Liver (tissue), 9 donors: ENCODE results near the gene UBQLNL. TPM values are rescaled to one million over a fixed set of nuclear protein-coding genes. Genes with fewer than 3 reads are reported as not detected.

Source experiments
- DNase-seq: peaks from one replicate; pipeline ENCODE4 v3.0.0-alpha.2; 2017; ENCODE audit warnings: low spot score
- H3K27ac ChIP-seq, 2 donors: one replicate each; pipeline ENCODE4 v1.7.0; 2013; ENCODE audit warnings: inconsistent platforms in 2 of 2, low read length in 2 of 2, control low read depth in 1 of 2, low read depth in 1 of 2, mild to moderate bottlenecking in 1 of 2
- H3K27me3 ChIP-seq, 4 donors: one replicate each; pipeline versions ENCODE4 v1.6.1 to v1.7.0; 2013; ENCODE audit warnings: low read length in 3 of 4, inconsistent platforms in 1 of 4, mild to moderate bottlenecking in 1 of 4, moderate library complexity in 1 of 4; ENCODE audit not compliant: control insufficient read depth in 4 of 4, insufficient read depth in 4 of 4
- H3K36me3 ChIP-seq, 4 donors: one replicate each; pipeline versions ENCODE4 v1.6.1 to v1.7.0; 2013; ENCODE audit warnings: low read length in 3 of 4, mild to moderate bottlenecking in 3 of 4, low read depth in 1 of 4, moderate library complexity in 1 of 4; ENCODE audit not compliant: control insufficient read depth in 4 of 4, insufficient read depth in 3 of 4
- H3K4me1 ChIP-seq, 4 donors: one replicate each; pipeline versions ENCODE4 v1.6.1 to v1.7.0; 2013; ENCODE audit warnings: low read length in 3 of 4, mild to moderate bottlenecking in 3 of 4, moderate library complexity in 1 of 4; ENCODE audit not compliant: control insufficient read depth in 4 of 4, insufficient read depth in 4 of 4
- H3K4me3 ChIP-seq, 3 donors: one replicate each; pipeline versions ENCODE4 v1.6.1 to v1.7.0; 2013; ENCODE audit warnings: low read length in 3 of 3, control low read depth in 1 of 3, low read depth in 1 of 3, mild to moderate bottlenecking in 1 of 3
- H3K9ac ChIP-seq, 2 donors: one replicate each; pipeline ENCODE4 v1.7.0; 2013; ENCODE audit warnings: low read length in 2 of 2, mild to moderate bottlenecking in 2 of 2, moderate library complexity in 2 of 2, control low read depth in 1 of 2, low read depth in 1 of 2
- H3K9me3 ChIP-seq, 4 donors: one replicate each; pipeline versions ENCODE4 v1.6.1 to v1.7.0; 2013; ENCODE audit warnings: low read length in 3 of 4; ENCODE audit not compliant: control insufficient read depth in 4 of 4
- ATF3 ChIP-seq: IDR thresholded peaks from 2 replicates; pipeline ENCODE4 v1.6.1; 2016; ENCODE audit warnings: antibody characterized with exemption
- CTCF ChIP-seq: fragments of 150-350 bp; IDR thresholded peaks from 2 replicates; pipeline ENCODE4 v1.5.1; 2017; ENCODE audit warnings: improper control_type of control experiment, low read depth, low read length; ENCODE audit not compliant: missing input control
- EGR1 ChIP-seq, 2 donors: IDR thresholded peaks; 2 replicates each; pipeline ENCODE4 v1.6.1; 2016 to 2018; ENCODE audit warnings: antibody characterized with exemption in 2 of 2, low read depth in 2 of 2
- FOXA1 ChIP-seq: IDR thresholded peaks from 2 replicates; pipeline ENCODE4 v1.6.1; 2016; ENCODE audit warnings: antibody characterized with exemption
- FOXA2 ChIP-seq: IDR thresholded peaks from 2 replicates; pipeline ENCODE4 v1.6.1; 2016; ENCODE audit warnings: antibody characterized with exemption
- GABPA ChIP-seq, 2 donors: IDR thresholded peaks in 1 of 2; conservative IDR thresholded peaks in 1 of 2; 2 replicates each; pipeline ENCODE4 v1.6.1; 2016; ENCODE audit warnings: antibody characterized with exemption in 2 of 2, mild to moderate bottlenecking in 1 of 2, moderate library complexity in 1 of 2
- HNF4A ChIP-seq, 2 donors: conservative IDR thresholded peaks; 2 replicates each; pipeline ENCODE4 v1.6.1; 2016; ENCODE audit warnings: antibody characterized with exemption in 2 of 2, mild to moderate bottlenecking in 2 of 2
- HNF4G ChIP-seq: IDR thresholded peaks from 2 replicates; pipeline ENCODE4 v1.6.1; 2016; ENCODE audit warnings: antibody characterized with exemption
- MAX ChIP-seq: IDR thresholded peaks from 2 replicates; pipeline ENCODE4 v1.6.1; 2016; ENCODE audit warnings: antibody characterized with exemption
- NR2F2 ChIP-seq: IDR thresholded peaks from 2 replicates; pipeline ENCODE4 v1.6.1; 2016; ENCODE audit warnings: antibody characterized with exemption
- RAD21 ChIP-seq, 2 donors: IDR thresholded peaks; 2 replicates each; pipeline ENCODE4 v1.6.1; 2016; ENCODE audit warnings: antibody characterized with exemption in 2 of 2, mild to moderate bottlenecking in 2 of 2
- REST ChIP-seq: IDR thresholded peaks from 2 replicates; pipeline ENCODE4 v1.6.1; 2016; ENCODE audit warnings: antibody characterized with exemption, mild to moderate bottlenecking
- RXRA ChIP-seq, 2 donors: IDR thresholded peaks; 2 replicates each; pipeline ENCODE4 v1.6.1; 2017 to 2018; ENCODE audit warnings: antibody characterized with exemption in 2 of 2, mild to moderate bottlenecking in 1 of 2
- YY1 ChIP-seq: IDR thresholded peaks from 2 replicates; pipeline ENCODE4 v1.6.1; 2016; ENCODE audit warnings: antibody characterized with exemption, mild to moderate bottlenecking
- ZBTB33 ChIP-seq: IDR thresholded peaks from 2 replicates; pipeline ENCODE4 v1.6.1; 2016; ENCODE audit warnings: antibody characterized with exemption
- WGBS: extraction: QIAGEN DNeasy Blood & Tissue Kit; methylation state at CpG from one replicate; pipeline ENCODE4 v1.1.7; 2013; 5-methylcytosine and 5-hydroxymethylcytosine counted together
- polyA plus RNA-seq, 2 donors: library from polyadenylated mRNA; stranded (reverse) in 1 of 2; unstranded in 1 of 2; fragments of 200-250 nt in 1 of 2; fragments of >200 nt in 1 of 2; fragmentation: Nextera tagmentation in 1 of 2; extraction: Ambion mirVana in 1 of 2; gene quantifications; one replicate each; pipeline versions ENCODE4 v1.2.1 to v1.2.3, GENCODE V29; 2013 to 2015
- total RNA-seq, 2 donors: library from RNA; depleted of rRNA; stranded (reverse); fragments of >200 nt; gene quantifications; one replicate each; pipeline ENCODE4 v1.2.3, GENCODE V29; 2014
- donor health status: healthy.
- donor health status: healthy.
- donor health status: healthy.
- donor health status: healthy.
- donor health status: healthy.

The UBQLNL gene
- total and polyA plus RNA-seq, 4 donors = 0.03 to 0.25 (median 0.07) TPM

- no peaks in the 10 kb centered on the region for H3K4me1 ChIP-seq
- H3K27me3 ChIP-seq = no peaks in the 10 kb centered on the region
- no peak for TF ChIP-seq EGR1 (IDR thresholded peaks at IDR 0.05; ENCODE audit: low read depth in 2 of 2)
- no peak for TF ChIP-seq HNF4G
- no peaks in the 10 kb centered on the region for H3K9me3 ChIP-seq
- no peaks in the 10 kb centered on the region for H3K36me3 ChIP-seq
- H3K4me3 ChIP-seq = no peak overlapping the region
- no peak overlapping the region for H3K9ac ChIP-seq
- no peak overlapping the region for H3K27ac ChIP-seq
- DNase-seq = no peak
Measured at GRCh38 chr11:5473921-5474320, 42.6 kb downstream of the UBQLNL start.

GRCh38 chr11:5467527-5467926 lies 49.0 kb downstream of the UBQLNL start:
- DNase-seq = no peak
- no peaks in the 10 kb centered on the region for H3K27me3 ChIP-seq
- TF ChIP-seq ATF3 (no peak), RXRA (IDR thresholded peaks at IDR 0.05) (no peak), GABPA (IDR thresholded peaks at IDR 0.05 in 1 of 2, conservative IDR thresholded peaks at IDR 0.05 in 1 of 2) (no peak), FOXA1 (no peak), CTCF (no peak), HNF4A (conservative IDR thresholded peaks at IDR 0.05) (no peak), MAX (no peak), ZBTB33 (no peak), NR2F2 (no peak), RAD21 (IDR thresholded peaks at IDR 0.05) (no peak), FOXA2 (no peak), REST (no peak), YY1 (no peak), EGR1 (IDR thresholded peaks at IDR 0.05; ENCODE audit: low read depth in 2 of 2) (no peak), HNF4G (no peak)
- H3K4me3 ChIP-seq = no peak overlapping the region
- no peaks in the 10 kb centered on the region for H3K4me1 ChIP-seq
- H3K36me3 ChIP-seq = no peaks in the 10 kb centered on the region
- no peak overlapping the region for H3K9ac ChIP-seq
- no peaks in the 10 kb centered on the region for H3K9me3 ChIP-seq
- H3K27ac ChIP-seq = no peak overlapping the region
- WGBS = 66% methylated on average over 2 of the region's 2 CpGs

Other genes with a start within 250 kb of the UBQLNL start
- gene HBE1, start 246.8 kb downstream of the UBQLNL start, total RNA-seq = 10 to 100 TPM in 1 of 2 donors, not detected in 1; 82.7 TPM
- gene HBE1, start 246.8 kb downstream of the UBQLNL start, polyA plus RNA-seq = not detected
- gene OR51B4, start 214.8 kb downstream of the UBQLNL start, total RNA-seq = not detected
- gene OR51B4, start 214.8 kb downstream of the UBQLNL start, polyA plus RNA-seq = not detected
- gene OR51B2, start 192.4 kb downstream of the UBQLNL start, total RNA-seq = under 1 TPM; 0.17 to 0.37 TPM
- gene OR51B2, start 192.4 kb downstream of the UBQLNL start, polyA plus RNA-seq = not detected
- under 1 TPM; 0.17 to 0.23 TPM for gene OR51B5, start 173.2 kb downstream of the UBQLNL start, total RNA-seq
- not detected for gene OR51B5, start 173.2 kb downstream of the UBQLNL start, polyA plus RNA-seq
- gene OR51B6, start 165.2 kb downstream of the UBQLNL start, total RNA-seq = not detected
- not detected for gene OR51B6, start 165.2 kb downstream of the UBQLNL start, polyA plus RNA-seq
- gene OR51M1, start 132.9 kb downstream of the UBQLNL start, total RNA-seq = not detected
- gene OR51M1, start 132.9 kb downstream of the UBQLNL start, polyA plus RNA-seq = not detected
- gene OR51Q1, start 94.6 kb downstream of the UBQLNL start, total RNA-seq = not detected
- gene OR51Q1, start 94.6 kb downstream of the UBQLNL start, polyA plus RNA-seq = not detected
- under 1 TPM; 0.23 to 0.33 TPM for gene OR51I1, start 75.2 kb downstream of the UBQLNL start, total RNA-seq
- not detected for gene OR51I1, start 75.2 kb downstream of the UBQLNL start, polyA plus RNA-seq
- gene OR51I2, start 67.4 kb downstream of the UBQLNL start, total RNA-seq = not detected
- gene OR51I2, start 67.4 kb downstream of the UBQLNL start, polyA plus RNA-seq = not detected
- not detected for gene OR52D1, start 28.0 kb downstream of the UBQLNL start, total RNA-seq
- not detected for gene OR52D1, start 28.0 kb downstream of the UBQLNL start, polyA plus RNA-seq
- gene UBQLN3, start 6.7 kb downstream of the UBQLNL start, total RNA-seq = under 1 TPM; 0.09 to 0.33 TPM
- not detected for gene UBQLN3, start 6.7 kb downstream of the UBQLNL start, polyA plus RNA-seq
- gene OR52H1, start 31.8 kb upstream of the UBQLNL start, total RNA-seq = under 1 TPM; 0.14 to 0.33 TPM
- not detected for gene OR52H1, start 31.8 kb upstream of the UBQLNL start, polyA plus RNA-seq
- not detected for gene OR52B6, start 64.2 kb upstream of the UBQLNL start, total RNA-seq
- not detected for gene OR52B6, start 64.2 kb upstream of the UBQLNL start, polyA plus RNA-seq
- 1 to 10 TPM in 1 of 2 donors, under 1 TPM in 1; 0.75 to 5.3 TPM for gene TRIM6, start 79.9 kb upstream of the UBQLNL start, total RNA-seq
- under 1 TPM; 0.39 to 0.40 TPM for gene TRIM6, start 79.9 kb upstream of the UBQLNL start, polyA plus RNA-seq
- gene TRIM34, start 108.3 kb upstream of the UBQLNL start, total RNA-seq = 1 to 10 TPM; 2.8 to 3.8 TPM
- 1 to 10 TPM; 1.7 to 2.2 TPM for gene TRIM34, start 108.3 kb upstream of the UBQLNL start, polyA plus RNA-seq
- 10 to 100 TPM; 16.3 to 20.2 TPM for gene TRIM5, start 168.4 kb upstream of the UBQLNL start, total RNA-seq
- 1 to 10 TPM; 7.8 to 9.9 TPM for gene TRIM5, start 168.4 kb upstream of the UBQLNL start, polyA plus RNA-seq
- 10 to 100 TPM; 11.5 to 21.6 TPM for gene TRIM22, start 173.1 kb upstream of the UBQLNL start, total RNA-seq
- 1 to 10 TPM; 3.6 to 7.6 TPM for gene TRIM22, start 173.1 kb upstream of the UBQLNL start, polyA plus RNA-seq
- gene OR56B1, start 219.7 kb upstream of the UBQLNL start, total RNA-seq = not detected
- not detected for gene OR56B1, start 219.7 kb upstream of the UBQLNL start, polyA plus RNA-seq
- under 1 TPM in 1 of 2 donors, not detected in 1; 0.14 TPM for gene OR52N4, start 237.5 kb upstream of the UBQLNL start, total RNA-seq
- gene OR52N4, start 237.5 kb upstream of the UBQLNL start, polyA plus RNA-seq = not detected